Parathyroid adenoma (tissue), 2 donors: ENCODE data around the gene SFMBT2.
"Not testable (repeated sequence)": the region's sequence is repeated elsewhere in the genome, so short reads cannot be mapped to it uniquely, and the experiment has no call there.

Experiments used
- H2AFZ ChIP-seq: fragments of 300-600 bp; sonication (generic); one replicate; pipeline ENCODE4 v1.7.0; 2017; ENCODE audit warnings: antibody characterized with exemption, mild to moderate bottlenecking
- H3K27ac ChIP-seq: fragments of 300-600 bp; sonication (generic); one replicate; pipeline ENCODE4 v1.7.0; 2017
- H3K27me3 ChIP-seq: fragments of 300-600 bp; sonication (generic); one replicate; pipeline ENCODE4 v1.7.0; 2017; ENCODE audit warnings: low read length; ENCODE audit not compliant: control insufficient read depth, insufficient read depth
- H3K36me3 ChIP-seq: fragments of 300-600 bp; sonication (generic); one replicate; pipeline ENCODE4 v1.7.0; 2017; ENCODE audit warnings: low read length; ENCODE audit not compliant: control insufficient read depth, insufficient read depth
- H3K4me1 ChIP-seq: fragments of 300-600 bp; sonication (generic); one replicate; pipeline ENCODE4 v1.7.0; 2017; ENCODE audit warnings: control low read depth
- H3K4me2 ChIP-seq: fragments of 300-600 bp; sonication (generic); one replicate; pipeline ENCODE4 v1.7.0; 2017; ENCODE audit warnings: low read length
- H3K4me3 ChIP-seq: fragments of 300-600 bp; sonication (generic); one replicate; pipeline ENCODE4 v1.7.0; 2017; ENCODE audit warnings: low read depth, low read length
- H3K79me2 ChIP-seq: fragments of 300-600 bp; sonication (generic); one replicate; pipeline ENCODE4 v1.7.0; 2017; ENCODE audit warnings: control low read depth
- H3K9ac ChIP-seq: fragments of 300-600 bp; sonication (generic); one replicate; pipeline ENCODE4 v1.7.0; 2017; ENCODE audit warnings: mild to moderate bottlenecking
- H3K9me3 ChIP-seq: fragments of 300-600 bp; sonication (generic); one replicate; pipeline ENCODE4 v1.7.0; 2017; ENCODE audit warnings: low read length; ENCODE audit not compliant: control insufficient read depth
- CTCF ChIP-seq: fragments of 300-600 bp; sonication (generic); IDR thresholded peaks from one replicate; pipeline ENCODE4 v1.7.0; 2017; ENCODE audit warnings: antibody characterized with exemption, mild to moderate bottlenecking
- donor health status: primary hyperparathyroidism.

Gene SFMBT2

GRCh38 chr10:7186387-7187018, 224.3 kb downstream of the SFMBT2 start:
- Histone ChIP-seq H3K27me3 (no peaks in the 10 kb centered on the region), H3K9me3 (no peaks in the 10 kb centered on the region), H3K4me2 (no peak overlapping the region), H3K4me3 (no peak overlapping the region), H3K36me3 (no peaks in the 10 kb centered on the region), H3K4me1 (no peaks in the 10 kb centered on the region), H3K9ac (no peak overlapping the region), H3K27ac (no peak overlapping the region), H3K79me2 (no peaks in the 10 kb centered on the region), H2AFZ (no peak overlapping the region)
- no peak for TF ChIP-seq CTCF

- H3K79me2 ChIP-seq: no peaks in the 10 kb centered on the region
- H3K4me2 ChIP-seq: no peak overlapping the region
- no peak overlapping the region for H3K9ac ChIP-seq
- H3K27ac ChIP-seq: no peak overlapping the region
- H3K4me3 ChIP-seq: no peak overlapping the region
- no peaks in the 10 kb centered on the region for H3K27me3 ChIP-seq
- H3K4me1 ChIP-seq: no peaks in the 10 kb centered on the region
- TF ChIP-seq CTCF: no peak
- no peak overlapping the region for H2AFZ ChIP-seq
- no peaks in the 10 kb centered on the region for H3K9me3 ChIP-seq
- no peaks in the 10 kb centered on the region for H3K36me3 ChIP-seq
Measured at GRCh38 chr10:7185367-7185690, 225.5 kb downstream of the SFMBT2 start.

GRCh38 chr10:7184660-7185366, 226.0 kb downstream of the SFMBT2 start:
- H3K9me3 ChIP-seq: no peaks in the 10 kb centered on the region
- no peaks in the 10 kb centered on the region for H3K27me3 ChIP-seq
- no peak overlapping the region for H2AFZ ChIP-seq
- no peak overlapping the region for H3K27ac ChIP-seq
- H3K4me3 ChIP-seq: no peak overlapping the region
- no peak overlapping the region for H3K9ac ChIP-seq
- TF ChIP-seq CTCF: no peak
- H3K4me2 ChIP-seq: no peak overlapping the region
- no peaks in the 10 kb centered on the region for H3K36me3 ChIP-seq
- no peaks in the 10 kb centered on the region for H3K4me1 ChIP-seq
- no peaks in the 10 kb centered on the region for H3K79me2 ChIP-seq

GRCh38 chr10:7184116-7184515, 226.7 kb downstream of the SFMBT2 start:
- H3K9ac ChIP-seq, H3K27ac ChIP-seq, H3K27me3 ChIP-seq, H3K79me2 ChIP-seq, H3K4me1 ChIP-seq, H3K36me3 ChIP-seq, H3K4me2 ChIP-seq, H3K4me3 ChIP-seq, H3K9me3 ChIP-seq, H2AFZ ChIP-seq: not testable (repeated sequence)

- not testable (repeated sequence) for H3K4me1 ChIP-seq, H3K4me3 ChIP-seq, H2AFZ ChIP-seq, H3K27ac ChIP-seq, H3K4me2 ChIP-seq, H3K9ac ChIP-seq, H3K9me3 ChIP-seq, H3K79me2 ChIP-seq, H3K36me3 ChIP-seq, H3K27me3 ChIP-seq
Measured at GRCh38 chr10:7182327-7182726, 228.5 kb downstream of the SFMBT2 start.

- H2AFZ ChIP-seq: no peak overlapping the region
- TF ChIP-seq CTCF: no peak
Measured at GRCh38 chr10:7181420-7181819, 229.4 kb downstream of the SFMBT2 start.

More at GRCh38 chr10:7181420-7181819, 229.4 kb downstream of the SFMBT2 start:
- Histone ChIP-seq H3K4me1 (no peaks in the 10 kb centered on the region), H3K79me2 (no peaks in the 10 kb centered on the region), H3K27me3 (no peaks in the 10 kb centered on the region), H3K4me2 (no peak overlapping the region), H3K9ac (no peak overlapping the region), H3K4me3 (no peak overlapping the region), H3K9me3 (no peaks in the 10 kb centered on the region), H3K27ac (no peak overlapping the region), H3K36me3 (no peaks in the 10 kb centered on the region)
